Skeletal muscle tissue (tissue), 4 donors: ENCODE results near the gene OSBPL6. TPM values are rescaled to one million over a fixed set of nuclear protein-coding genes. Genes with fewer than 3 reads are reported as not detected.
"Not testable (repeated sequence)": the region's sequence is repeated elsewhere in the genome, so short reads cannot be mapped to it uniquely, and the experiment has no call there.

Experiments used
- H3K27ac ChIP-seq: one replicate; pipeline ENCODE4 v1.7.0; 2013; ENCODE audit warnings: mild to moderate bottlenecking, low read depth, low read length, inconsistent platforms
- H3K27me3 ChIP-seq, 3 donors: one replicate each; pipeline ENCODE4 v1.7.0; 2013; ENCODE audit warnings: low read length in 3 of 3; ENCODE audit not compliant: control insufficient read depth in 3 of 3, insufficient read depth in 3 of 3
- H3K36me3 ChIP-seq, 3 donors: one replicate each; pipeline ENCODE4 v1.7.0; 2013; ENCODE audit warnings: low read length in 3 of 3; ENCODE audit not compliant: control insufficient read depth in 3 of 3, insufficient read depth in 3 of 3
- H3K4me1 ChIP-seq, 3 donors: one replicate each; pipeline ENCODE4 v1.7.0; 2013; ENCODE audit warnings: low read length in 3 of 3, mild to moderate bottlenecking in 3 of 3; ENCODE audit not compliant: control insufficient read depth in 3 of 3, insufficient read depth in 3 of 3
- H3K4me3 ChIP-seq, 3 donors: one replicate each; pipeline ENCODE4 v1.7.0; 2013; ENCODE audit warnings: low read length in 3 of 3
- H3K9ac ChIP-seq, 3 donors: one replicate each; pipeline ENCODE4 v1.7.0; 2013; ENCODE audit warnings: low read length in 3 of 3, mild to moderate bottlenecking in 3 of 3, moderate library complexity in 2 of 3, low read depth in 1 of 3
- H3K9me3 ChIP-seq, 3 donors: one replicate each; pipeline ENCODE4 v1.7.0; 2013; ENCODE audit warnings: low read length in 3 of 3; ENCODE audit not compliant: control insufficient read depth in 3 of 3
- total RNA-seq: library from RNA; depleted of rRNA; stranded (reverse); fragments of >200 nt; gene quantifications from one replicate; pipeline ENCODE4 v1.2.3, GENCODE V29; 2014
- donor health status: Osteomylitis.

Gene OSBPL6
- total RNA-seq, 1 donor from 2014 or later, result 2.1 TPM

GRCh38 chr2:178304333-178304732 lies 110.0 kb downstream of the OSBPL6 start:
- H3K4me3 ChIP-seq, result no peak overlapping the region
- H3K27ac ChIP-seq, result no peak overlapping the region
- no peaks in the 10 kb centered on the region for H3K27me3 ChIP-seq

GRCh38 chr2:178306352-178307073 lies 112.2 kb downstream of the OSBPL6 start:
- Histone ChIP-seq H3K4me1 (peaks cover 6 to 10% (median 6%) of the 10 kb centered on the region in 3 donors), H3K27ac (no peak overlapping the region), H3K36me3 (peaks cover 0 to 5% (median 4%) of the 10 kb centered on the region in 3 donors)

More at GRCh38 chr2:178304333-178304732, 110.0 kb downstream of the OSBPL6 start:
- peaks cover 7 to 12% (median 11%) of the 10 kb centered on the region in 3 donors for H3K4me1 ChIP-seq
- H3K9me3 ChIP-seq, result no peaks in the 10 kb centered on the region
- H3K36me3 ChIP-seq, result peaks cover 0 to 5% (median 4%) of the 10 kb centered on the region in 3 donors
- no peak overlapping the region for H3K9ac ChIP-seq

GRCh38 chr2:178307650-178308049 lies 113.3 kb downstream of the OSBPL6 start:
- Histone ChIP-seq H3K36me3 (peaks cover 0 to 7% (median 4%) of the 10 kb centered on the region in 3 donors), H3K9ac (no peak overlapping the region), H3K27me3 (no peaks in the 10 kb centered on the region), H3K4me1 (peaks cover 0 to 7% (median 0%) of the 10 kb centered on the region in 3 donors), H3K9me3 (no peaks in the 10 kb centered on the region), H3K27ac (no peak overlapping the region), H3K4me3 (no peak overlapping the region)

More at GRCh38 chr2:178306352-178307073, 112.2 kb downstream of the OSBPL6 start:
- Histone ChIP-seq H3K9me3 (no peaks in the 10 kb centered on the region), H3K4me3 (no peak overlapping the region), H3K27me3 (no peaks in the 10 kb centered on the region), H3K9ac (no peak overlapping the region)

- no peak overlapping the region for H3K27ac ChIP-seq
- H3K4me3 ChIP-seq, result no peak overlapping the region
- H3K27me3 ChIP-seq, result no peaks in the 10 kb centered on the region
- peaks cover 0 to 7% (median 4%) of the 10 kb centered on the region in 3 donors for H3K36me3 ChIP-seq
- H3K9ac ChIP-seq, result no peak overlapping the region
- H3K4me1 ChIP-seq, result peaks cover under 1 to 9% (median under 1%) of the 10 kb centered on the region in 3 donors
- H3K9me3 ChIP-seq, result no peaks in the 10 kb centered on the region
Observed at GRCh38 chr2:178309541-178309940, 115.2 kb downstream of the OSBPL6 start.

- H3K4me3 ChIP-seq, result no peak overlapping the region
- H3K27ac ChIP-seq, result no peak overlapping the region
- no peak overlapping the region for H3K9ac ChIP-seq
- H3K36me3 ChIP-seq, result peaks cover 0 to 2% (median 0%) of the 10 kb centered on the region in 3 donors
- H3K27me3 ChIP-seq, result no peaks in the 10 kb centered on the region
- H3K4me1 ChIP-seq, result peaks cover 9 to 12% (median 11%) of the 10 kb centered on the region in 3 donors
- H3K9me3 ChIP-seq, result no peaks in the 10 kb centered on the region
Observed at GRCh38 chr2:178315078-178315477, 120.8 kb downstream of the OSBPL6 start.

GRCh38 chr2:178315488-178315948 lies 121.2 kb downstream of the OSBPL6 start:
- Histone ChIP-seq H3K36me3 (peaks cover 0 to 2% (median 0%) of the 10 kb centered on the region in 3 donors), H3K9ac (no peak overlapping the region), H3K4me1 (peaks cover 9 to 12% (median 11%) of the 10 kb centered on the region in 3 donors), H3K4me3 (no peak overlapping the region), H3K9me3 (no peaks in the 10 kb centered on the region), H3K27ac (no peak overlapping the region), H3K27me3 (no peaks in the 10 kb centered on the region)

- Histone ChIP-seq H3K9me3 (no peaks in the 10 kb centered on the region), H3K9ac (no peak overlapping the region), H3K27ac (no peak overlapping the region), H3K27me3 (no peaks in the 10 kb centered on the region), H3K4me3 (no peak overlapping the region), H3K36me3 (no peaks in the 10 kb centered on the region), H3K4me1 (peaks cover 9 to 12% (median 11%) of the 10 kb centered on the region in 3 donors)
Observed at GRCh38 chr2:178317811-178318210, 123.5 kb downstream of the OSBPL6 start.

GRCh38 chr2:178320011-178320585 lies 125.8 kb downstream of the OSBPL6 start:
- no peak overlapping the region for H3K27ac ChIP-seq
- peaks cover 4 to 8% (median 6%) of the 10 kb centered on the region in 3 donors for H3K4me1 ChIP-seq
- no peak overlapping the region for H3K9ac ChIP-seq
- H3K9me3 ChIP-seq, result no peaks in the 10 kb centered on the region
- H3K27me3 ChIP-seq, result no peaks in the 10 kb centered on the region
- no peaks in the 10 kb centered on the region for H3K36me3 ChIP-seq
- no peak overlapping the region for H3K4me3 ChIP-seq

- Histone ChIP-seq H3K4me3 (no peak overlapping the region), H3K9ac (no peak overlapping the region), H3K9me3 (no peaks in the 10 kb centered on the region), H3K4me1 (peaks cover 0 to 6% (median 3%) of the 10 kb centered on the region in 3 donors), H3K27ac (no peak overlapping the region), H3K27me3 (no peaks in the 10 kb centered on the region), H3K36me3 (peaks cover 0 to 4% (median 0%) of the 10 kb centered on the region in 3 donors)
Observed at GRCh38 chr2:178322068-178322467, 127.8 kb downstream of the OSBPL6 start.

GRCh38 chr2:178323331-178323730 lies 129.0 kb downstream of the OSBPL6 start:
- H3K27me3 ChIP-seq, H3K9ac ChIP-seq, H3K36me3 ChIP-seq, H3K27ac ChIP-seq, H3K4me3 ChIP-seq, H3K4me1 ChIP-seq, H3K9me3 ChIP-seq: not testable (repeated sequence)
